H1 (cell line): Measurements from ENCODE around the gene PEX14.

Experiments
- CTCF ChIP-seq, 3 experiments: IDR thresholded peaks; 1 replicate in 2 of 3; 2 replicates in 1 of 3; pipeline versions ENCODE4 v1.5.1 to v1.6.1; 2011; ENCODE audit warnings: low read length in 3 of 3, mild to moderate bottlenecking in 3 of 3, inconsistent platforms in 2 of 3, low read depth in 1 of 3, moderate library complexity in 1 of 3; ENCODE audit not compliant: insufficient read depth in 1 of 3; ENCODE audit errors: control extremely low read depth in 1 of 3
- EP300 ChIP-seq, 2 experiments: IDR thresholded peaks; 1 replicate in 1 of 2; 2 replicates in 1 of 2; pipeline ENCODE4 v1.6.1; 2011 to 2012; ENCODE audit warnings: low read depth in 2 of 2, low read length in 2 of 2, mild to moderate bottlenecking in 2 of 2, borderline replicate concordance in 1 of 2, inconsistent platforms in 1 of 2, moderate library complexity in 1 of 2
- MAX ChIP-seq: IDR thresholded peaks from 2 replicates; pipeline ENCODE4 v1.6.1; 2012; ENCODE audit warnings: inconsistent platforms
- POLR2A ChIP-seq, 2 experiments: IDR thresholded peaks; 1 replicate in 1 of 2; 2 replicates in 1 of 2; pipeline ENCODE4 v1.6.1; 2011; ENCODE audit warnings: low read depth in 2 of 2, low read length in 2 of 2, mild to moderate bottlenecking in 2 of 2; ENCODE audit errors: control extremely low read depth in 1 of 2
- POLR2AphosphoS5 ChIP-seq: IDR thresholded peaks from 2 replicates; pipeline ENCODE4 v1.6.1; 2011; ENCODE audit warnings: low read depth, low read length
- RAD21 ChIP-seq, 2 experiments: IDR thresholded peaks in 1 of 2; conservative IDR thresholded peaks in 1 of 2; 2 replicates each; pipeline ENCODE4 v1.6.1; 2011; ENCODE audit warnings: low read depth in 2 of 2, low read length in 2 of 2, improper control_type of control experiment in 1 of 2, inconsistent platforms in 1 of 2, mild to moderate bottlenecking in 1 of 2, moderate library complexity in 1 of 2
- RFX5 ChIP-seq: IDR thresholded peaks from 2 replicates; pipeline ENCODE4 v1.6.1; 2011; ENCODE audit warnings: low read depth, low read length, improper control_type of control experiment, borderline replicate concordance

DNA sequence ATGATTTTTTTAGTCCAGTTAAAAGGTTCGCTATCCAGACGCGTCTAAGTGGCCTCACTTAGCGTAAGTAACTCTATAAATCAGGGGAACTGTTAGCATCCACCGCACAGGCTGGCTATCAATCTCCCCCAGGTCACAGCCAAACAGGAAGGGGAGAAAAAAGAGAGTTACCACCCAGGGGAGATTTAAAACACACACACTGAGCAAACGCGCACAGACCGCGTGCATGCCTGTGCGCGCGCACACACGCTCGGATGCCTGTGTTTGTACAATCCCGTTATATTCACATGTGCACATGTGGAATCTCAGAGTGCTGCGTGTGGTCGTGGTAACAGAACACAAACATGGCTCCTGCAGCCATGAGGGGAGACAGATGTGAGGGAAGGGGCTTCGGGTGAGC is 196.3 kb downstream of the PEX14 start:
- TF ChIP-seq POLR2A (IDR thresholded peaks at IDR 0.05; ENCODE audit: control extremely low read depth in 1 of 2, low read depth in 2 of 2, low read length in 2 of 2): no peak
- TF ChIP-seq POLR2AphosphoS5: no peak
- TF ChIP-seq CTCF (IDR thresholded peaks at IDR 0.05; ENCODE audit: control extremely low read depth in 1 of 3, insufficient read depth in 1 of 3, low read depth in 1 of 3, low read length in 3 of 3): no peak
- TF ChIP-seq EP300 (IDR thresholded peaks at IDR 0.05; ENCODE audit: borderline replicate concordance in 1 of 2, low read depth in 2 of 2, low read length in 2 of 2): no peak
- TF ChIP-seq RFX5: no peak
- TF ChIP-seq RAD21 (IDR thresholded peaks at IDR 0.05 in 1 of 2, conservative IDR thresholded peaks at IDR 0.05 in 1 of 2; ENCODE audit: low read depth in 2 of 2, low read length in 2 of 2): no peak
- no peak for TF ChIP-seq MAX
